Stimulated activated CD8-positive, alpha-beta memory T cell treated with anti-CD3 and anti-CD28 coated beads, Interleukin-7, amount 100 ng/mL, for 48 hours (primary cell): ENCODE data around the gene CAMK1.

Source experiments
- DNase-seq, 2 donors: peaks; one replicate each; pipeline ENCODE4 v3.0.0-alpha.2; 2020; ENCODE audit warnings: low read depth in 1 of 2; ENCODE audit errors: extremely low read depth in 1 of 2

The CAMK1 gene

GRCh38 chr3:9769426-9770275 is at the start of gene CAMK1:
TSS of gene CAMK1 (minus strand) at chr3:9769947. CDS start at chr3:9767749, 2,198 bp downstream.
- no peak for DNase-seq

DNA sequence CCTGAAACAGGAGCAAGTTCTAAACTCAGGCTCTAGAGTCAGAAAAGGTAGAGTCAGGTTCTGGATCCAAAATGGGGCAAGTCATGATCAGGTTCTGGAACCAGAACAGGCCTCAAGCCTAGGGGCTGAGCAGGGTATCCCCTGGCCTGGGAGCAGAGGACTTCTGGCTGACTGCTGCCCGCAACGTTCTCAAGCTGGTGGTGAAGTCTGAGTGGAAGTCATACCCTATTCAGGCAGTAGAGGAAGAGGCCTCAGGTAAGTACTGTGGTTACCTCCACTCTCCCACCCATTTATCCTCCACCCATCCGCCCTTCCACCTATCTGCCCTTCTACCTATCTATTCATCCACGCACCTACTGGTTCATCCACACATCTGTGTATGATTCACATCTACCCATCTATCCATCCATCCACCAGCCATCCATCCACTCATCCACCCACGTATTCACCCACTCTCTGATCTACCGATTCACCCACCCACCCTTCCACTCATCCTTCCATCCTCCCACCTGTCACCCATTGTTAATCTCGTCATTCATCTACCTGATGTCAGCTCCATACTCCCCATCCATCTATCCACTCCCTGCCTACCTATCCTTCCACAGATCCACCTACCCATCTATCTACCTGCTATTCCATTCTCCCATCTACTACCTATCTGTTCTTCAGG is 49.1 kb upstream of the CAMK1 start:
- DNase-seq, result no peak

DNA sequence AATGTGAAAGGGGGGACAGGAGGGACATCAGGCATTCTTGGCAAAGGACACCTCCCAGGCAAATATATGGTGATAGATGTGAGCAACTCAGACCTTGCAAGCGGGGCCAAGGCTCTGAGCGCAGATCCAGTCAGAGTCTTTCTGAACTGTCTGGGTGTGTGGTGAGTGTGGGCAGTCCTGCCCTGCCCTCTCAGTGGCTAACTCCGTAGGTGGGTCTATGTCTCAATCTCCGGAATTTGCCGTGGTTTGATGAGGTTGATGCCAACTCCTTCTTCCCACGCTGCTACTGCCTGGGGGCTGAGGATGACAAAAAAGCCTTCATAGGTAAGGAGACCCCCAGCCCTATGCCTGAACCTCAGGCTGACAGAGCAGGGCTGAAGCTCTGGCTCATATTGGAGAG is 47.7 kb upstream of the CAMK1 start:
- no peak for DNase-seq

GRCh38 chr3:9815986-9816385 is 46.2 kb upstream of the CAMK1 start:
- no peak for DNase-seq

DNA sequence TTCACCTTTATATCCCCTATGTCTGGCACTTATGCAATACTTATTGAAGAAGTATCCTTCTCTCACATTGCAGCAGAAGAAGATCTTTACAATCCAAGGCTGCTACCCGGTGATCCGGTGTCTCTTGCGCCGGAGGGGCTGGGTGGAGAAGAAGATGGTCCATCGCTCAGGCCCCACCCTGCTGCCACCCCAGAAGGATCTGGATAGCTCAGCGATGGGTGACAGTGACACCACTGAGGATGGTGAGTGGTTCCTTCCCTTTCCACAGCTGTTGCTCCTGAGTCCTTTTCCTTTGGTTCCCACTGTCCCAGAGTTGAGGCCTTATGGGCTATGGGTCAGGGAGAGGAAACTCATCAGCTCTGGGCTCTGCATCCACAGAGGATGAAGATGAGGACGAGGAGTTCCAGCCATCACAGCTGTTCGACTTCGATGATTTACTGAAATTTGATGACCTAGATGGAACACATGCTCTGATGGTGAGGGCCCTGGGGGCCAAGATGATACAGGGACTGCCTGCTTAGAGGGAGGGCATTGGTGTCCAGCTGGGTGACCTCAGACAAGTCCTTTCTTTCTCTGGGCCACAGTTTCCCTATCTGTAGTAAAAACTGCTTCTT is 43.2 kb upstream of the CAMK1 start:
- no peak for DNase-seq

- no peak for DNase-seq
Observed at GRCh38 chr3:9810846-9811245, 41.1 kb upstream of the CAMK1 start.

DNA sequence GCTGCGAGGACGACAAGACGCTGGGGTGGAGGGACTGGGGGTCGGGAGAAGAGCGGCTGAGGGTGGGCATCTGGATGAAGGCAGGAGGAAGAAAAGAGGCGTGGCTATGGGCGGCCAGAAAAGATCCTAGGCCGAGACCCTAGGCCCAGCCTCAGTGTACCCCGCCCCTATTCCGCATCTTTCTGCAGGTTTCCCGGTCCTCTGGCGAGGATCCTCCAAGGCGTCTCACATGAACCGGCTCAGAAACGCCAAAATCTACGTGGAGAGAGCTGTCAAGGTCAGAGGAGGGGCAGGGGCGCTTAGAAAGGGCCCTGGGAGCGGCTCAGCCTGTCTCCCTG is 40.7 kb upstream of the CAMK1 start:
- DNase-seq, result no peak

GRCh38 chr3:9809615-9810432 is 40.1 kb upstream of the CAMK1 start, which contains the start of gene TTLL3:
TSS of gene TTLL3 (plus strand) at chr3:9810262. CDS start at chr3:9810662, 400 bp downstream.
- DNase-seq, result peak in 1 of 2 donors; percentile 21

DNA sequence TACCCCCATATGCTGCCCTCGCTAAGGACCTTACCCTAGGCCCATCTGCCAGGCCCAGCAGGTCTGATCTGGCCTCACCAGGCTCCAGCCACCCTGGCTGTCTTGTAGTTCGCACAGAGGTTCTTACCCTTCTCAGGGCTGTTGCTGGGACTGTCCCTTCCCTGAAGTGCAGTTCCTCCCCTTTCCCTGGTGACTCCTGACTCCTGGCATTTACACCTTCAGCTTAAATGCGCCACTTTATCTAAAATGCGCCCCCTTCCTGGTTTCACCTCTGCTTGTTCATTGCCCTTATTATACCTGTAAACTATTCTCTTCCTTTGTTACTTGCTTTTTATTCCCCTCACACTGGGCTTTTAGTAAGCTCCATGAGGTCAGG is 39.5 kb upstream of the CAMK1 start:
- no peak for DNase-seq

DNA sequence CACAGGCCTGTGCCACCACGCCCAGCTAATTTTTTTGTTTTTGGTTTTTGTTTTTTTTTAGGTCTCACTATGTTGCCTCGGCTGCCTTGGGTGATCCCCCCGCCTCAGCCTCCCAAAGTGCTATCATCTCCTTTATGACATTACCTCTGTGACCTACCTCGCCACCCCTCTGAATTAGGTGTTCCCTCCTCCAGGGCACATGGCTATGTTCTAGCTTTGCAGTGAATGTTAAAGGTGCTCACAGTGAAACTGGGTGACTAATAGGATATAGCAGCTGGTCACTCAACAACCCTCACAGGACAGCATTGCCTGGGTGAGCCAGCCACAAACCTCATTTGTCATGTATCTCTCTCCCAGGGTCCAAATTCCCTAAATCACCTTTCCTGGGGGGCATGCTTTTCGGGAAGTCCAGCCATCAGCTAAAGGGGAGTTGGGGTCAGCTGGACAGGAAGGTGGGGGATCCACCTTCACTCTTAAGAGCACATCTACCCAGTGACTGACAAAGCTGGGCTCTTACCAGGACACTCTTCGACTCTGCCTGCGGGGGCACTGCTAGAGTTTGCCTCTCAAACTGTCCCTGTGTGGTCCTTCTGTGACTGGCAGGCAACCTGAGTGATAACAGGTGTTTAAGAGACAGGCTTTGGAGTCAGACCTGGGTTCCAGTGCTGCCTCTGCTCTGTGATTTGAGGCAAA is 38.7 kb upstream of the CAMK1 start:
- DNase-seq, result no peak

- DNase-seq, result no peak
Observed at GRCh38 chr3:9807981-9808344, 38.2 kb upstream of the CAMK1 start.

DNA sequence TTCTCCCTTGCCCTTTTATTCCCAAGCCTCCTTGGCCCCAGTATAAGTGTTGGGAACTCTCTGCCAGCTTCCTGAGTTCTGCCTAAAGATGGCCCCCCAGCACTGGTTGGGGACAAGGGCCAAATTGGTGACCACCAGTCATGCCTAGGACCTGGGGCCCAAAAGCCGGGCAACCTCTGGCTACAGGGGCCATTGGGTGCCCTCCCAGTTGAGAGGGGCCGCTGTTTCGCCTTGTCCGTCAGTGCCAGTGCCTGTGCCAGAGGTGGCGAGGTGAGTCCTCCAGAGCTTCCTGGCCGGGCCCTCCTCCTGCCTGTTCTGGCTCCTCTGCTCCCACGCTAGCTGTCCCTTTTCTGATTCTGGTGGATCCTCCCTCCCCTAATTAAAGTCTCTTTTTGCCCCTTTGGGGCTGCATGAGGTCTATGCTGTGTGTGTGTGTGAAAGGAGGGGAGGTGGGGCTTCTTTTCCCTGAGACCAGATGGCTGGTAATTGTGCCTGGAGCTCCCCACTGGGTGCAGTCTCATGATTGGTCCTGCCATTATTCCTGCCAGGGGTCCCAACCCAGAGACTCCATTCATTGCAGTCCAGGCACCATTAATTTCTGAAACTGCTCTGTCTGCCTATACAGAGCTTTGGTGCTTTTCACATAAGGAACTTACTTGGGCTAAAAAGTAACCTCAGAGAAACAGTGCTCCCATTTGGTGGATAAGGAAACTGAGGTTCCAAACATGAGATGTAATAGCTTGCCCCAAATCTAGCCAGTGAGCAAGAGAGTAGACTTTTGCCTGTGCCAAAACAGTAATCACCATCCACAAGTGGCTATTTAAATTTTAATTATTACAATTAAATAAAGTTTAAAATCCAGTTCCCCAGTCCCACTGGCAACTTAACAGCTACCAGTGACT is 37.2 kb upstream of the CAMK1 start:
- DNase-seq, result no peak

- DNase-seq, result no peak
Observed at GRCh38 chr3:9806137-9806536, 36.4 kb upstream of the CAMK1 start.

- DNase-seq, result no peak
Observed at GRCh38 chr3:9804996-9805395, 35.2 kb upstream of the CAMK1 start.

DNA sequence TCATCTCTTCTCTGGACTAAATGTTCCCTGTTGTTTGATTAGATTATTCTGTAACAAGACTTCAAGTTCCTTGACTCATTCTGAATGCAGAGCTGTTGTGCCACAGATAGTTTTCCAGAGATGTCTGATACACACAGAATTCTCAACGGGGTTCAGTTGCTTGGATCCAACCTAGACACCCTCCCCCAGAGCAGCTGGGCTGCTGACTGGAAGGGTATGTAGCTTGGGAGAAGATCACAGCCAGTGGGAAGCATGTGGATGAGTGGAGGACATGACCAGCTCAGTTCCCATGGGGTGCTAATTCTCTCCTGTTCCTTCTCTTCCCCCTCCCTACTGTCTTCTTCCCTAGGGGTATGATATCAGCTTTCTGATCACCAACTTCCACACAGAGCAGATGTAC is 33.7 kb upstream of the CAMK1 start:
- no peak for DNase-seq

DNA sequence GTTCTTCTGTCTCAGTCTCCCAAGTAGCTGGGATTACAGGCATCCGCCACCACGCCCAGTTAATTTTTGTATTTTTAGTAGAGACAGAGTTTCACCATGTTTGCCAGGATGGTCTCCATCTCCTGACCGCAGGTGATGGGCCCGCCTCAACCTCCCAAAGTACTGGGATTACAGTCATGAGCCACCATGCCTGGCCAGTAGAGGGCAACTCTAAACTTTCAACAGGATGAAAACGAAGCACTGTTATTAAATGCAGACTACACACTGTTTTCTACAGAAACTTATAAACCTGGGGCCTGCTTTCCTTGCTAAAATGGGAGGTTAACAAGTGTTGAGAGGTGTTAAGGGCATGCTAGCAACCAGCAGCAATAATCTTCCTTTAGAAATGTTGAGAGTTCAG is 30.8 kb upstream of the CAMK1 start:
- DNase-seq, result no peak

DNA sequence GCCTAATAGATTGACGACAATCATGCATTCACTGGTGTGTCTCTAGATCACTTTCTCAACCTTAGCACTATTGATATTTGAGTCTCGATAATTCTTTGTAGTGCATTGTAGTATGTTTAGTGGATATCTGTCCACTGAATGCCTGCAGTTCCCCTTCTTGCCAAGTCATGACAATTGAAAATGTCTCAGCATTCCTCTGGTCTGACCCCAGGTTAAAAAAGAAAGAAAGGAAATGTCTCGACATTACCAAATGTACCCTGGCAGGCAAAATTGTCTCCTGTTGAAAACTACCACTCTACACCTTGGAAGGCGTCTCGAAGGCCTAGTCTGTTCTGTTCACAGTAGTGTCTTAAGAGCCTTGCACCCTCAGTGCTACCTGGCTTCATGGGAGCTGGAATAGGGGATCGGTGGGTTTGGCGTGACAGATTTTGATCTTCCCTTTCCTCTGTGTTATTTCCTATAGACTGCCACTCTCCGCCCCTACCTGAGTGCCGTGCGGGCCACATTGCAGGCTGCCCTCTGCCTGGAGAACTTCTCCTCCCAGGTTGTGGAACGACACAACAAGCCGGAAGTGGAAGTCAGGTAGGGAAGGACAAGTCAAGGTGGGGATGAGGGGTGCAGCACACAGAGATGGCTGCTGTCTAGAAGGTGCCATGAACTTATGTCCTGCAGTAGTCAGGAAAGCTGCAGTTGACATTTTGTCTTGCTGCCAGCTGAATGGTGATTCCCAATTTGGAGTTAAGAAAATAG is 27.6 kb upstream of the CAMK1 start:
- DNase-seq, result no peak

DNA sequence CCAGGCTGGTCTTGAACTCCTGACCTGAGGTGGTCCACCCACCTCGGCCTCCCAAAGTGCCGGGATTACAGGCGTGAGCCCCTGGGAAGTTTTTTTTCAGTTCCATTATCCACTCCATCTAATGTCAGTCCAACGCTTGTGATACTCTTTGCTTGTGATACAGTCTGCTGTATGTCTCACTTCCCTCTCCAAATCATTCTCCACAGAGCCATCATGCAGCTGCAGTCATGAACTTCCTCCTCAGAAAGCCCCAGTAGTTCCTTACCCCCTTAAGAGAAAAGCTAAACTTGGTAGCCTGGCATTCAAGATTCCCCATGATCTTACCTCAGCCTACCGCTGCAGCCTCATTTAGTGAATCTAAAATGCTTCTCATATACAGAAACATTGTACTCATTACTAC is 25.5 kb upstream of the CAMK1 start:
- no peak for DNase-seq

DNA sequence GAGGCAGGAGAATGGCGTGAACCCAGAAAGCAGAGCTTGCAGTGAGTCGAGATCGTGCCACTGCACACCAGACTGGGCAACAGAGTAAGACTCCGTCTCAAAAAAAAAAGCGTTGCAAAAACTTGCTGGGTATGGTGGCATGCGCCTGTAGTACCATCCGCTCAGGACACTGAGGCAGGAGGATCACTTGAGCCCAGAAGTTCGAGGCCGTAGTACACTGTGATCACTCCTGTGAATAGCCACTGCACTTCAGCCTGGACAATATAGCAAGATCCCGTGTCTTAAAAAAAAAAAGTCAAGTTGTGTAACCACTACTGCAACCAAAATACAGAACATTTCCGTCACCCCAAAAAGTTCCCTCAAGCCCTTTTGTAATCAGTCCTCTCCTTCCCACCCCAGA is 24.7 kb upstream of the CAMK1 start:
- no peak for DNase-seq
